ENCODE results near the gene CRYBB1.
A peak's percentile ranks its signal among the peaks of the same experiment; 100 is the strongest.

Gene CRYBB1

GRCh38 chr22:26606611-26607010 is 11.2 kb downstream of the CRYBB1 start:
- no peak for DNase-seq (ENCODE audit: low read depth)

- DNase-seq (ENCODE audit: low read depth) = no peak
These were observed 13.5 kb downstream of the CRYBB1 start for GRCh38 chr22:26604368-26604767.

- no peak for DNase-seq (ENCODE audit: low read depth)
These were observed 15.7 kb downstream of the CRYBB1 start for GRCh38 chr22:26602127-26602526.

- DNase-seq (ENCODE audit: low read depth) = no peak
These were observed 16.1 kb downstream of the CRYBB1 start for GRCh38 chr22:26601726-26602125.

- DNase-seq (ENCODE audit: low read depth) = no peak
These were observed 18.3 kb downstream of the CRYBB1 start for GRCh38 chr22:26599505-26599904.

- DNase-seq (ENCODE audit: low read depth) = no peak
These were observed 20.3 kb downstream of the CRYBB1 start for GRCh38 chr22:26597480-26597879.

- DNase-seq (ENCODE audit: low read depth) = no peak
These were observed 20.8 kb downstream of the CRYBB1 start for GRCh38 chr22:26597026-26597425.

- no peak for DNase-seq (ENCODE audit: low read depth)
These were observed 24.1 kb downstream of the CRYBB1 start for GRCh38 chr22:26593763-26594162.

- DNase-seq (ENCODE audit: low read depth) = no peak
These were observed 25.4 kb downstream of the CRYBB1 start for GRCh38 chr22:26592421-26592891.

- peak; percentile 61 for DNase-seq (ENCODE audit: low read depth)
These were observed 27.7 kb downstream of the CRYBB1 start, which contains the start of gene TPST2 for GRCh38 chr22:26589845-26590736. Gene TPST2, minus strand, starts transcription at chr22:26590132. Its CDS starts 48,502 bp downstream, at chr22:26541630.

GRCh38 chr22:26589367-26589844 is 28.4 kb downstream of the CRYBB1 start:
- DNase-seq (ENCODE audit: low read depth) = no peak

- no peak for DNase-seq (ENCODE audit: low read depth)
These were observed 29.0 kb downstream of the CRYBB1 start for GRCh38 chr22:26588729-26589366.

- DNase-seq (ENCODE audit: low read depth) = no peak
These were observed 29.7 kb downstream of the CRYBB1 start for GRCh38 chr22:26587991-26588613.

GRCh38 chr22:26586556-26587325 is 31.1 kb downstream of the CRYBB1 start:
- no peak for DNase-seq (ENCODE audit: low read depth)

GRCh38 chr22:26585104-26585790 is 32.6 kb downstream of the CRYBB1 start:
- DNase-seq (ENCODE audit: low read depth) = no peak

- no peak for DNase-seq (ENCODE audit: low read depth)
These were observed 33.8 kb downstream of the CRYBB1 start for GRCh38 chr22:26584010-26584409.

- no peak for DNase-seq (ENCODE audit: low read depth)
These were observed 36.1 kb downstream of the CRYBB1 start for GRCh38 chr22:26581633-26582168.

- no peak for DNase-seq (ENCODE audit: low read depth)
These were observed 36.8 kb downstream of the CRYBB1 start for GRCh38 chr22:26581026-26581425.

- no peak for DNase-seq (ENCODE audit: low read depth)
These were observed 37.4 kb downstream of the CRYBB1 start for GRCh38 chr22:26580240-26580962.

GRCh38 chr22:26579331-26579886 is 38.4 kb downstream of the CRYBB1 start:
- DNase-seq (ENCODE audit: low read depth) = peak; percentile 23

Measured in stimulated activated CD8-positive, alpha-beta memory T cell treated with anti-CD3 and anti-CD28 coated beads, Interleukin-15, amount 100 ng/mL, for 1 hour (primary cell).